BLaER1 (cell line): ENCODE measurements around the gene PRKN.
"Not testable (repeated sequence)": the region's sequence is repeated elsewhere in the genome, so short reads cannot be mapped to it uniquely, and the experiment has no call there.

Experiments
- H3K27ac ChIP-seq: shearing (Covaris generic); formaldehyde crosslinking; 2 replicates; pipeline ENCODE4 v1.8.1; 2022
- H3K27me3 ChIP-seq: shearing (Covaris generic); formaldehyde crosslinking; 2 replicates; pipeline ENCODE4 v1.8.1; 2022
- H3K36me3 ChIP-seq: shearing (Covaris generic); formaldehyde crosslinking; 2 replicates; pipeline ENCODE4 v1.8.1; 2022
- H3K4me1 ChIP-seq: shearing (Covaris generic); formaldehyde crosslinking; 2 replicates; pipeline ENCODE4 v1.8.1; 2022
- H3K4me2 ChIP-seq: shearing (Covaris generic); formaldehyde crosslinking; 2 replicates; pipeline ENCODE4 v1.8.1; 2022
- H3K4me3 ChIP-seq: shearing (Covaris generic); formaldehyde crosslinking; 2 replicates; pipeline ENCODE4 v1.8.1; 2022
- H3K9ac ChIP-seq: shearing (Covaris generic); formaldehyde crosslinking; 2 replicates; pipeline ENCODE4 v1.8.1; 2022
- H3K9me3 ChIP-seq: shearing (Covaris generic); formaldehyde crosslinking; 2 replicates; pipeline ENCODE4 v1.8.1; 2022
- H4K20me1 ChIP-seq: shearing (Covaris generic); formaldehyde crosslinking; 2 replicates; pipeline ENCODE4 v1.8.1; 2022
- Cebpa-rat ChIP-seq: shearing (Covaris generic); IDR thresholded peaks from 2 replicates; pipeline ENCODE4 v1.8.1; 2022

Gene PRKN

GRCh38 chr6:162683135-162683534 is 44.4 kb downstream of the PRKN start:
- H3K27ac ChIP-seq = no peak overlapping the region
- H3K4me3 ChIP-seq = no peak overlapping the region
- H3K4me2 ChIP-seq = no peak overlapping the region
- no peaks in the 10 kb centered on the region for H3K27me3 ChIP-seq
- H3K4me1 ChIP-seq = no peaks in the 10 kb centered on the region
- H3K36me3 ChIP-seq = no peaks in the 10 kb centered on the region
- no peaks in the 10 kb centered on the region for H4K20me1 ChIP-seq
- no peak overlapping the region for H3K9ac ChIP-seq
- TF ChIP-seq Cebpa-rat = no peak
- H3K9me3 ChIP-seq = no peaks in the 10 kb centered on the region

GRCh38 chr6:162681447-162681846 is 46.1 kb downstream of the PRKN start:
- Histone ChIP-seq H4K20me1 (no peaks in the 10 kb centered on the region), H3K4me1 (no peaks in the 10 kb centered on the region), H3K27me3 (no peaks in the 10 kb centered on the region), H3K9ac (no peak overlapping the region), H3K27ac (no peak overlapping the region), H3K4me2 (no peak overlapping the region), H3K9me3 (no peaks in the 10 kb centered on the region), H3K36me3 (no peaks in the 10 kb centered on the region), H3K4me3 (no peak overlapping the region)
- no peak for TF ChIP-seq Cebpa-rat

- no peaks in the 10 kb centered on the region for H3K36me3 ChIP-seq
- no peak overlapping the region for H3K4me3 ChIP-seq
- no peaks in the 10 kb centered on the region for H3K9me3 ChIP-seq
- no peak overlapping the region for H3K27ac ChIP-seq
- H3K4me2 ChIP-seq = no peak overlapping the region
- no peaks in the 10 kb centered on the region for H3K27me3 ChIP-seq
- no peak overlapping the region for H3K9ac ChIP-seq
- no peaks in the 10 kb centered on the region for H4K20me1 ChIP-seq
- no peaks in the 10 kb centered on the region for H3K4me1 ChIP-seq
- no peak for TF ChIP-seq Cebpa-rat
Measured at GRCh38 chr6:162680871-162681270, 46.7 kb downstream of the PRKN start.

GRCh38 chr6:162680367-162680766 is 47.2 kb downstream of the PRKN start:
- TF ChIP-seq Cebpa-rat = no peak
- no peaks in the 10 kb centered on the region for H3K36me3 ChIP-seq
- no peaks in the 10 kb centered on the region for H3K27me3 ChIP-seq
- no peak overlapping the region for H3K9ac ChIP-seq
- no peaks in the 10 kb centered on the region for H3K9me3 ChIP-seq
- no peak overlapping the region for H3K4me3 ChIP-seq
- H3K4me2 ChIP-seq = no peak overlapping the region
- no peaks in the 10 kb centered on the region for H3K4me1 ChIP-seq
- H4K20me1 ChIP-seq = no peaks in the 10 kb centered on the region
- no peak overlapping the region for H3K27ac ChIP-seq

- Histone ChIP-seq H4K20me1 (no peaks in the 10 kb centered on the region), H3K9me3 (no peaks in the 10 kb centered on the region), H3K27ac (no peak overlapping the region), H3K4me2 (no peak overlapping the region), H3K9ac (no peak overlapping the region), H3K4me3 (no peak overlapping the region), H3K36me3 (no peaks in the 10 kb centered on the region), H3K4me1 (no peaks in the 10 kb centered on the region), H3K27me3 (no peaks in the 10 kb centered on the region)
- no peak for TF ChIP-seq Cebpa-rat
Measured at GRCh38 chr6:162679681-162680080, 47.9 kb downstream of the PRKN start.

- H4K20me1 ChIP-seq, H3K9me3 ChIP-seq, H3K36me3 ChIP-seq, H3K4me2 ChIP-seq, H3K9ac ChIP-seq, H3K27me3 ChIP-seq, H3K4me3 ChIP-seq, H3K27ac ChIP-seq, H3K4me1 ChIP-seq: not testable (repeated sequence)
Measured at GRCh38 chr6:162678896-162679295, 48.7 kb downstream of the PRKN start.

GRCh38 chr6:162675503-162675902 is 52.1 kb downstream of the PRKN start:
- no peak overlapping the region for H3K27ac ChIP-seq
- H4K20me1 ChIP-seq = no peaks in the 10 kb centered on the region
- no peak overlapping the region for H3K4me3 ChIP-seq
- no peaks in the 10 kb centered on the region for H3K9me3 ChIP-seq
- no peaks in the 10 kb centered on the region for H3K4me1 ChIP-seq
- no peaks in the 10 kb centered on the region for H3K27me3 ChIP-seq
- no peak overlapping the region for H3K9ac ChIP-seq
- H3K36me3 ChIP-seq = no peaks in the 10 kb centered on the region
- no peak overlapping the region for H3K4me2 ChIP-seq
- no peak for TF ChIP-seq Cebpa-rat

- no peaks in the 10 kb centered on the region for H3K36me3 ChIP-seq
- H3K9ac ChIP-seq = no peak overlapping the region
- no peak overlapping the region for H3K4me2 ChIP-seq
- no peaks in the 10 kb centered on the region for H3K4me1 ChIP-seq
- no peaks in the 10 kb centered on the region for H3K27me3 ChIP-seq
- no peaks in the 10 kb centered on the region for H4K20me1 ChIP-seq
- H3K4me3 ChIP-seq = no peak overlapping the region
- no peaks in the 10 kb centered on the region for H3K9me3 ChIP-seq
- no peak for TF ChIP-seq Cebpa-rat
- no peak overlapping the region for H3K27ac ChIP-seq
Measured at GRCh38 chr6:162674452-162674851, 53.1 kb downstream of the PRKN start.

- no peaks in the 10 kb centered on the region for H3K36me3 ChIP-seq
- no peak overlapping the region for H3K4me2 ChIP-seq
- H3K27me3 ChIP-seq = no peaks in the 10 kb centered on the region
- H3K27ac ChIP-seq = no peak overlapping the region
- no peak overlapping the region for H3K4me3 ChIP-seq
- no peaks in the 10 kb centered on the region for H4K20me1 ChIP-seq
- no peaks in the 10 kb centered on the region for H3K9me3 ChIP-seq
- H3K4me1 ChIP-seq = no peaks in the 10 kb centered on the region
- TF ChIP-seq Cebpa-rat = no peak
- H3K9ac ChIP-seq = no peak overlapping the region
Measured at GRCh38 chr6:162671580-162672165, 55.9 kb downstream of the PRKN start.

- Histone ChIP-seq H3K27me3 (no peaks in the 10 kb centered on the region), H3K27ac (no peak overlapping the region), H3K36me3 (no peaks in the 10 kb centered on the region), H3K9ac (no peak overlapping the region), H3K4me3 (no peak overlapping the region), H3K4me2 (no peak overlapping the region), H4K20me1 (no peaks in the 10 kb centered on the region), H3K4me1 (no peaks in the 10 kb centered on the region), H3K9me3 (no peaks in the 10 kb centered on the region)
- no peak for TF ChIP-seq Cebpa-rat
Measured at GRCh38 chr6:162670345-162670744, 57.2 kb downstream of the PRKN start.

- Histone ChIP-seq H3K4me2 (no peak overlapping the region), H3K27ac (no peak overlapping the region), H3K9ac (no peak overlapping the region), H3K9me3 (no peaks in the 10 kb centered on the region), H3K36me3 (no peaks in the 10 kb centered on the region), H3K27me3 (no peaks in the 10 kb centered on the region), H4K20me1 (no peaks in the 10 kb centered on the region), H3K4me1 (no peaks in the 10 kb centered on the region), H3K4me3 (no peak overlapping the region)
- TF ChIP-seq Cebpa-rat = no peak
Measured at GRCh38 chr6:162666246-162666645, 61.3 kb downstream of the PRKN start.
